ENCODE results near the gene CNGA4.
A peak's percentile ranks its signal among the peaks of the same experiment; 100 is the strongest.
"Not testable (repeated sequence)": the region's sequence is repeated elsewhere in the genome, so short reads cannot be mapped to it uniquely, and the experiment has no call there.

CNGA4 gene

DNA sequence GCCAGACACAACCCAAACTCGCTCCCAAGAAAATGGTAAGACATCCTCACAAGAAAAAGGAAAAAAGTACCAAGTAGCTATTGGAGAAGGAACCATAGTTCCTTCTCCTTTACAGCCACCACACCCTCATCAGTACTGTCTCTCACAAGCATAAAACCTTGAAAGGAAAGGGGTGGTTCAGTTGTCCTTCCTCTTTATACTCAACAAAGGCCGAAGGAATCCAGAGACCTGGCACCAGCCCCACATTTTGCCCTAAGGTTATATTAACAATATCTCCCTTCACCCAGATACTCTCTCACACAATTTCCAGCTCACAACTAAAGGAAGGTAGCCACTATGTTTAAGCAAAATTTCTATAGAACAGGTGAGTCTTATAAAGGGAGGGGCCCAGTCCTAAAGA lies 13.0 kb upstream of the CNGA4 start:
- no peak for DNase-seq

DNA sequence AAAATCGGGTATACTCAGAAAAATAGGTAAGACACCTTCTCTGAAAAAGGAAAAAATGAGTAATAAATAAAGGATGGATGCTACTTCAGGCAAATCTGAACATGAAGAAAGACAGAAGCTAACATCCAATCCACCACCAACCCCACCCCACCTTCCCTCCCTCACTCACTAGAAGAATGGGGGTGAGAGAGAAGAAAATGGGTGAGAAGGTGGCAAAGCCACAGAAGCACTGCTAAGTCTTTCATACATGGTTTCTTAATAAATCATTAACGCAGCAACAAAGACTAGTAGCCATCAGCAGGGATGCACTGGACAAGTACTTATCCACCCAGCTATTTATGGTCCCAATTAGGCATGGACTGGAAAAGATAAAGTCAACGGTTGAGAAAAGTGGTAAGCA lies 10.4 kb upstream of the CNGA4 start:
- no peak for DNase-seq

GRCh38 chr11:6229911-6230310 lies 9.0 kb upstream of the CNGA4 start:
- no peak for DNase-seq

GRCh38 chr11:6232899-6233298 lies 6.0 kb upstream of the CNGA4 start:
- DNase-seq, result peak in 1 of 2 experiments; percentile 24

GRCh38 chr11:6233984-6234386 lies 4.9 kb upstream of the CNGA4 start:
- DNase-seq, result no peak

DNA sequence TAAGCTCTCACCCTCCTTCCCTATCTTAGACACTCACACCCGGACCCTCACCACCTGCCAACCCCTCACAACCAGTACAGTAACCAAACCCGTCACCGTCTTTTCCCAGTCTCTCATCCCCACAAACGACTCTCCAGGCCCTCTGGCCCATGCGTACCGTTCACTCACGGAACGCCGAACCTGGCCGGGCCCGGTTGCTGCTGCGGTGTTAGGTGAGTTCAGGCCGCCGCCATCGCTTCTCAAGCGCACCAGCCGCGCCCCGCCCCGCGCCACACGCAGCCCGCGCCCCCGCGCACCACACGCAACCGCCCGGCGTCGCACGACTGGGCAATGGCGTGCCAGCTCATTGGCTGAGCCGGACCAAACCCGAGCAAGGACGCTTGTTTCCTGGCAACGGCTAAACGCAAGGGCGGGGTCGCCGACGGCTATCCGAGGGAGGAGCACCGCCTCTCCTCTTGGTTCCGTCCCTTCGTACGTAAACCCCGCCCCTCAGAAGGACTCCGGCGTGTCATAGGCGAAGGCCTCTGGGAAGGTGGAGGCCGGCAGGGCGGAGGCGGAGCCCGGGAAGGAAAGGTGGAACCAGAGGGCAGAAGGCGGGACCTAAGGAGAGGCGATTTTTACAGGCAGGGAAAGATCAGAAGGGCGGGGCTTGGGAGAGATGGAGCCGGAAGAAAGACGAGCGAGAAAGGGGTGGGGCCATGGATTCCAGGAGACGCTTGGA lies 4.3 kb upstream of the CNGA4 start, which contains the start of gene FHIP1B:
Gene FHIP1B, minus strand, starts transcription at position 250 of the 721 bp plus-strand sequence. CDS start 10,120 bp downstream, outside the sequence.
- peak; percentile 98 to 99 for DNase-seq

DNA sequence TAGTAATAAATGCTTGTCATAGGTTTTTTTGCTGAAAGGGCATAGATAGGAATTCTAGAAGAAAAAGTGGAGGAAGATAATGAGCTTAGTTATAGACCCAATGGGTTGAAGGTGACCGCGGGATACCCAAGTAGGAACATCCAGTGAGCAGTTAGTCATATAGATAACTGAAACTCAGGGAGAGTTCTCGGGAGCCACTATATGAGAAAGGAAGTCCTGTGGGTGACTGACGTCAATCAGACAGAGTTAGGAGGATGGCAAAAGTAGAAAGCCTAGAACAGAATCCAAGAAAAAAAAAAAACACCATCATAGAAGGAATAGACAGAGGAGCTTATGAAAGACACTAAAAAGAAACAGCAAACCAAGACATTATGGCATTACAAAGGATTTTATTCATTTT lies 1.6 kb upstream of the CNGA4 start:
- DNase-seq, result no peak

DNA sequence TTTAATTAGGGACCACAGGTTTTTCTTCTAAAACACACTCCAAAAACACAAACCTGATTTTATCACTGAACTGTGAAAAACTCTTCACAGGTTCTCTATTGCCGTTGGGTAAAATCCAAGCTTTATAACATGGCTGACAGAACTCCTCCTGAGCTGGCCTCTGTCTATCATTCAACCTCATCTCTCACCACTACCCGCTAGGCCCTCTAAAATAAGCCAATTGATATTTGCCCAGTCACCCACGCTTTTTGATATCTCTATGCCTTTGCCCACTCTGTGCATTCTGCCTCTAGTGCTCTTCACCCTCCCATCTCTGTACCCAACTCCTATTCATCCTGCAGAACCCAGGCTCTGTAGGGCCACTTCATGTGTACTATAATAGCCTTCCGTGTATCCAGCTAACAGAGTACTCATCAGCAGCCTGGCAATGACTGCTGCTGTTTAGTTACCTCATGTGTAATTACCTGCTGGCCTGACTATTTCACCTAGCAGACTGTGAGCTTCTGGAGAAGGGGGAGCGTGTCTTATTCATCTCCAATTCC lies 1.1 kb upstream of the CNGA4 start:
- DNase-seq, result no peak

- DNase-seq, result no peak
These were observed 1.2 kb downstream of the CNGA4 start for GRCh38 chr11:6240139-6240538.

- no peak for DNase-seq
These were observed 1.9 kb downstream of the CNGA4 start for GRCh38 chr11:6240781-6241180.

GRCh38 chr11:6241316-6241715 lies 2.4 kb downstream of the CNGA4 start:
- DNase-seq, result no peak

GRCh38 chr11:6245536-6245935 lies 6.6 kb downstream of the CNGA4 start:
- DNase-seq, result no peak

GRCh38 chr11:6248248-6248647 lies 9.4 kb downstream of the CNGA4 start:
- no peak for DNase-seq

DNA sequence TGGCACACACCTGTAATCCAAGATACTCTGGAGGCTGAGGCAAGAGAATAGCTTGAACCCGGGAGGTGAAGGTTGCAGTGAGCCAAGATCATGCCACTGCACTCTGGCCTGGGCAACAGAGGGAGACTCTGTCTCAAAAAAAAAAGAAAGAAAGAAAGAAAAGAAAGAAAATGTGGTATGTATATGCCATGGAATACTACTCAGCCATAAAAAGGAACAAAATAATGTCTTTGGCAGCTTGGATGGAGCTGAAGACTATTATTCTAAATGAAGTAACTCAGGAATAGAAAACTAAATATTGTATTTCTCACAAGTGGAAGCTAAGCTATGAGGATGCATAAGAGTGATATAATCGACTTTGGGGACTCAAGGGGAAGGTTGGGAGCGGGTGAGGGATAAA lies 10.0 kb downstream of the CNGA4 start:
- DNase-seq, result not testable (repeated sequence)

DNA sequence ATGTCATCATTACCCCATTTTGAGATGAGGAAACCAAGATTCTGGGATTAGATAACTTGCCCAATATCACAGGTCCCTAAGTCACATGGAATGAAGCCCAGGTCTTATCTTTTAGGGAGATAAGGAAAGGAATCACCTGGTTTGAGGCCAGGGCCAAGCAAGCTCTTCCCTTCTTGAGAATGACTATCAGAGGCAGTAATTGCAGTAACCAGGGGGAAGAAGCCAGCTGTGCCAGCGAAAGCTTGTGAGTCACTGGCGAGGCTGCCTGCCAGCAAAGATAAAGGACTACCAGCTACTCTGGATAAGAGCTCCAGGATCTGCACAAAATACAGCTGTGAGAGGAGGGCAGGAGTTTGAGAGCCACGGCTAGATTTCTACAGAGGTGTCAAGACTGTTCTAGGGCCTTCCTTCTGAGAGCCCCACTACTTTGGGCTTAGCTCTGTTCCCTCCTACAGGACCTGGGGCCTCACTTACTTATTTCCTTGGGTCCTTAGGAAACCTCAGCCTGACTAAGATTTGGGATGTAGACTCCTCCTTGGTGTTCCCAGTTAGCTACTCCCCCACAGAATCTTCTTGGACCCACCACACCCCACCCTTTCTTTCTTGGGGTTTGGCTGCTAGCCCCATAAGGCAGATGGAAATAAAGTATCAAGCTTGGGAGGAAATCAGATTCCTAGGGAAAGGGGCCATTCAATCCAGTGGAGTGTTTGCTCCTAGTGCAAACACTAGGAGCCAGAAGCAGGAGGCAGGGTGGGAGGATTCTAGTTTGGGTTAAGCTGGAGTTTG lies 11.1 kb downstream of the CNGA4 start:
- DNase-seq, result no peak

GRCh38 chr11:6251120-6251733 lies 12.3 kb downstream of the CNGA4 start:
- peak; percentile 12 to 62 for DNase-seq

DNA sequence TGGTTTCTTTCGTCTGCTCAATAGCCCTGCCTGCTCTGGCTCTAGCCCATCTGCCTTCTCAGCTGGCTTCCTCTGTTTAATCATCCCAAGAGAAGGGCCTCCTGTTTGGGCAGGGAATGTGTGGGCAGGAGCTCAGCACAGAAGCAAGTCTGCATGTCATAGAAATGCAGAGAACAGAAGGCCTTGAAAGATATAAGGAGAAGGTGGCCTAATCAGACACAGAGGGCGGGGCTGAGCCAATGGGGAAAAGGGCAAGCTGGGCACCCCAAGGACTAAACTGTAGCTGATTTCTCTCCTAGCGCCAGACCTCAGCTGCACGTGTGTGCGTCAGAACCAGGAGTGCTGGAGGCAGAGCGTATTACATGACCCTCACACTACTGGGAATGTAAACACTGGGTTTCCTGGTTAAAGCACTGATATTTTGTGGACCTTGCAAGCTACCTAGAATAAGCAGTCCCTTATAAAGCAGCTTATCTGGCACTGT lies 13.1 kb downstream of the CNGA4 start:
- DNase-seq, result no peak

DNA sequence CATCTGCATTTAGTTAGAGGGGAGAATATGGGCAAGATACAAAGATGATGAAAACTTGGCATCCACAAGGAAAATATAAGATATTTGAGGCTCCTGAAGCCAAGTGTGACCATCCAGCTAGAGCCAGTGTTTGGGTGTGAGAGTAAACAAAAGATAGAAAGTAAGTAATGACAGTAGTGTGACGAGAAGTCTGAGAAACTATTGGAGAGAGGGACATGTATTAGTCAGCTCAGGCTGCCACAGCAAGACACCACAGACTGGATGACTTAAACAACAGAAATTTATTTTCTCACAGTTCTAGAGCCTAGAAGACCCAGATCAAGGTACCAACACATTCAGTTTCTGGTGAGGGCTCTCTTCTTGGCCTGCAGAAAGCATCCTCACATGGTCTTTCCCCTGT lies 14.3 kb downstream of the CNGA4 start:
- no peak for DNase-seq

DNA sequence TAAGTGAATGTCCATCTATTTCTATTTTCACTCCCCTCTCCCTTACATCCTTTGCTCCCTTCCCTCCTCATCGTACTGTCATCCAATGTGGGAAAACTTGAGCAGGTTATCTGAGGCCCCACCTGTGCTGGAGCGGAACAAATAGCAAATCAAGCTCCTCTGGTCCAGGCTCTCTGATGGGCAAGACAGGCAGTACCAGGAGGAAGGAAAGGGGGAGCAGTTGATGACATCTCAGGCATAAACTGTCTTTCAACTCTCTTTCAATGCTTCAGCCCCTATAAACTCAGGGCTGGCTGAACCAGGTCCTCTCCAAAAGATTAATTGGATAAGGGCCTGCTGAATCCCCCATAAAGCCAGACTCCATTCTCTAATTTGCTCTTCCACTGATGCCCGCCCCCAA lies 19.3 kb downstream of the CNGA4 start:
- no peak for DNase-seq

DNA sequence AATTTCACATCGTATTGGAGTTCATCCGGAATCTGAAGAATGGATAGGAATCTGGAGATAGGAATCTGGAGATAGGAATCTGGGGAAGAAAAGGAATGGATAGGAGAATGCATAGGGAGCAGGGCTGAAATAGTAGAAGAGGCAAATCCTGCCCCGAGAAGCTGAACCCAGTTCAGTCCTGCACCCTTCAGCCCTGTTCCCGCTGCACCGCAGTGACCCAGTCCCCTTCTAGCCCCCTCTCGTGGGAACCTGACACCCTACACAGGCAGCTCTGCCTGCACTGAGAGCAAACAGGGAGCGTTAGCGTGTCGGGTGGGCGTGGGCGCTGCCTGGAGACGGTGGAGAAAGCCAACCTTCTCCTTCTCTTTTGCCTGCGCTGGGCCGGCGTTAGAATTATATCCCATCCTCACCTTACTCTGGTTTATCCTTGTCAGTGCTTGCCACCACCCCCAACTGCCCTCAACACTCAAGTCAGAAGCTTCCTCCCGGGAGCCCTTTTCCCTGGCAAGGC lies 19.7 kb downstream of the CNGA4 start:
- DNase-seq, result no peak

DNA sequence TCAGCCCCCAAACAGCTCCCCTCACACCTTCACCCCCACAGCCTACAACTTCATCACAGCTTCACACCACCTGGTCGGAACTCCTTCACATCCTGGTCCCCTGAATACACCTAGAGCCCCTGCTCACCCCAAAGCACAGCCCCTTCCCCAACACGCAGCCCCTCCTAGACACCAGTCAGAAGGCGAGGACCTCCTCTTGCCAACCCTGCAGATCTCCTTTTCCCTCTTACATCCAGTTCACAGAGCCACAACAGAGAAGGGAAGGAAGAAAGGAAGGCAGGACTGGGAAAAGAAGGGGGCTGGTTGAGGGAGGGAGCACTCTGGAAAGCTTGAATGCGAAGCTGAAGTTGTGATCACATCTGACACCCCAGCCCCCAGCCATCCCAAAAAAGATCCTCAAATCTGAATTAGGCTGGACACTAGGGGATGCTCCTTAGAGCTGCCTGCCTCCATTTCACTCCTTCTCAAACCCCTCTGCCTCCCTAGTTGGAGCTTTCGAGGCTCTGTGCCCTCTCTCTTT lies 21.4 kb downstream of the CNGA4 start:
- DNase-seq, result no peak

- no peak for DNase-seq
These were observed 24.8 kb downstream of the CNGA4 start for GRCh38 chr11:6263662-6264061.

GRCh38 chr11:6268820-6269219 lies 29.9 kb downstream of the CNGA4 start:
- DNase-seq, result no peak

Measured in NCI-H446 (cell line).